Skin epidermis (tissue), 12 donors: ENCODE data around the gene VSIG10.
"Not testable (repeated sequence)": the region's sequence is repeated elsewhere in the genome, so short reads cannot be mapped to it uniquely, and the experiment has no call there.

Experiments
- H3K27ac ChIP-seq, 21 experiments: fragments of 200-600 bp; sonication (generic) in 11 of 21; one replicate each; pipeline ENCODE4 v1.5.0; 2020; ENCODE audit warnings: mild to moderate bottlenecking in 3 of 21, inconsistent platforms in 2 of 21, moderate library complexity in 2 of 21
- H3K4me3 ChIP-seq, 7 experiments: fragments of 200-600 bp; sonication (generic) in 2 of 7; one replicate each; pipeline ENCODE4 v1.5.0; 2020; ENCODE audit warnings: inconsistent platforms in 2 of 7, mild to moderate bottlenecking in 2 of 7, moderate library complexity in 1 of 7

The VSIG10 gene

DNA sequence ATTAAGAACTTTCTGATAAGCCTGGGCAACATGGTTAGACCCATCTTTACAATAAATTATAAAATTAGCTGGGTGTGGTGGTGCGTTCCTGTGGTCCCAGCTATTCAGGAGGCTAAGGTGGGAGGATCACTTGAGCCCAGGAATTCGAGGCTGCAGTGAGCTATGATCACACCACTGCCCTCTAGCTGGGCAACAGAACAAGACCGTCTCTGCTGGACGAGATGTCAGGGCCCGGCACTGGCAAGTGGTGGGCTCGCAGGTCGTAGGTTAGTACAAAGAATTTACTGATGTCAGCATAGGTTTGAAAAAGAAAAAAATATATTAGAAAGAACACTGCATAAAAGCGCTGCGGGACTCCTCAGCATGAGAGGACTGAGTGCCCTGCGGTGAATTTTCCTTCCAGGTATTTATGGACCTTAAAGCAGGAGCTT lies 15.7 kb upstream of the VSIG10 start:
- Histone ChIP-seq H3K27ac (no peak overlapping the region), H3K4me3 (no peak overlapping the region)

DNA sequence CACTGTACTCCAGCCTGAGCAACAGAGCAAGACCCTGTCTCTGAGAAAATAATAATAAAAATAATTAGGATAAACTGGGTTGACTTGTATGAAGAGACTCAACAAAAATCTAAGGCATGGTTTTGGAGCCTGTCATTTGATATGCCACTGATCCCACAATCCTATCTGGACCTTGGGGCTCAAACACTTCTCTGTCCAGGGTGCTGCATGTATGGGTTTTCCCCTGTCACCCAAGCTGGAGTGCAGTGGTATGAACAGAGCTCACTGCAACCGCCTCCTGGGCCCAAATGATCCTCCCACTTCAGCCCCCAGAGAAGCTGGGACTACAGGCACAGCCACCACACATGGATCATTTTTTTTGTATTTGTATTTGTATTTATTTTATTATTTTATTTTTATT lies 5.3 kb upstream of the VSIG10 start:
- no peak overlapping the region for H3K4me3 ChIP-seq
- no peak overlapping the region for H3K27ac ChIP-seq

DNA sequence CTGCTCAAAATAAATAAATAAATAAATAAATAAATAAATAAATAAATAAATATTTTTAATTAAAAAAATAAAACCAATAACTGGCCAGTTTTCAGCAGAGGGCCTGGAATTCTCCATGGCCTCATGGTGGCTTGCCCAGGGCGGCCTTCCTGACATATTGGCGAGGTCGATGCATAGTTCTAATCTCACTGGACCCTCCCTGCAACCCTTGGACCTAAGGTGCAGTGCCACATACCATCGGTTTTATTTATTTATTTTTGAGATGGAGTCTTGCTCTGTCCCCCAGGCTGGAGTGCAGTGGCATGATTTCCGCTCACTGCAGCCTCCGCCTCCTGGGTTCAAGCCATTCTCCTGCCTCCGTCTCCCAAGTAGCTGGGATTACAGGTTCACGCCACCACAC lies 3.9 kb upstream of the VSIG10 start:
- H3K4me3 ChIP-seq = no peak overlapping the region
- no peak overlapping the region for H3K27ac ChIP-seq

DNA sequence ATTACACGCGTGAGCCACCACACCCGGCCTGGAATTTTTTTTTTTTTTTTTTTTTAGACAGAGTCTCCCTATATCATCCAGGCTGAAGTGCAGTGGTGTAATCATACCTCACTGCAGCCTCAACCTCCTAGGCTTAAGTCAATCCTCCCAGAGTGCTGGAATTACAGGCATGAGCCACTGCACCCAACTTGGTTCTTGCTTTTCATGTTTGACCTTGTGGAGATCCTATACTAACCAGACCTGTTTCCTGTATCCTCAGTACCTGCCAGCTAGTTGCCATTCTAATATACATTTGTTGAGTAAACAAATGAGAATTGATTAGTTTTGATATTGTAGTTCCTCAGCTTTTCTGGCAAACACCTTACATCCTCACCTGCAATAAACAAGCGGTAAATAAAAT lies 3.2 kb upstream of the VSIG10 start:
- Histone ChIP-seq H3K4me3 (no peak overlapping the region), H3K27ac (no peak overlapping the region)

DNA sequence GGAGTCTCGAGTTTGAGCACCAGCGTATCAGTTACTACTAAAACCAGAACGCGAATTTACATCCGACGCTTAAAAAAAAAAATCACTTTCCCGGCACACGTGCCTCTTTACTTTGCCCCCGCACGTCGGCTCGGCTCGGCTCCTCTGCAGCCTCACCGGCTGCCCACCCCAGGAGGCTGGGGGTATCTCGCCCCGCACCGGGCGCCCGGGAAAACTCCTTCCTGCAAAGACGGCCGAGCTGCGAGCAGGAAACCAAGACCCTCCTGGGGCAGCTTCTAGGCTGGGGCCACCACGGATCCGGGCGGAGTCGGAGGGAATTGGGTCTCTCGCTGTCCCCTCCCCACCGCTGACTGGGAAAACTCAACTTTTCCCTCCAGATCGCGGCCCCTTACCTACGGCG lies 610 bp downstream of the VSIG10 start:
- H3K27ac ChIP-seq = peak overlapping the region; percentile 4 to 85 (median 64)
- H3K4me3 ChIP-seq = peak overlapping the region; percentile 67 to 85 (median 72)

DNA sequence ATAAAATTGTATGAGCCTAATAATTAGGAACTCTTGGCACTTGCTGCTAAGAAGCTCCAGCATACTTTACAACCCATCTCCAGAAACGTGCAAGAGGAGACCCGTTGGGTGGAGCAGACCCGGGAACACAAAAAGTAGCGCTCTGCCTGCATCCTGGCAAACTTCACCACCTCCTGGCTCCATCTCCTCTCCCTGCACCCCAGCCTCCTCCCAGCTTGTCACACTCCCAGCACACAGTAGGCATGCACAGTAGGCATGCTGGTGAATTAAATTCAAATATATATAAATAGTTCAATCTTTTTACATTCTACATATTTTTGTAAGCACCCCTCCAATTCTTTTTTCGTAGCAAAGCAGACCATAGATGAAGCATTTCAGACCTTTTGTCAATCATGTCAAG lies 1.2 kb downstream of the VSIG10 start:
- Histone ChIP-seq H3K27ac (peak overlapping the region in 1 of 21 experiments; percentile 75), H3K4me3 (peak overlapping the region in 5 of 7 experiments; percentile 70 to 85 (median 72))

DNA sequence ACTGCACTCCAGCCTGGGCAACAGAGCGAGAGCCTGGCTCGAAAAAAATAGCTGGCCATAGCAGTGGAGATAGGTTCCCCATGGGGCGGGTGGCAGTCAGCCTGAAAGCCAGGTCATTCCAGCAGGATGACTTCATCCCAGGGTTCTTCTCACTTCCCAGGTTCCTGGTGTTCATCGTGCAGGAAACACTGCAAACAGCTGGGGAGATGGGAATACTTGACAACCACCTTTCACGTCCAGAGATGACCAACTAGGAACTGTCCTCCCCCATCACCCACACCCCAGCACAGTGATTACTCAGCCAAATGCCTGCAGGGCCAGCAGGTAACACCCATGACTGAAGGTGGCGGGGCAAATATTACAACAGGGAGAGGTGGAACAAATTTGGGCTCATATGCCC lies 1.7 kb downstream of the VSIG10 start:
- Histone ChIP-seq H3K4me3 (no peak overlapping the region), H3K27ac (no peak overlapping the region)

DNA sequence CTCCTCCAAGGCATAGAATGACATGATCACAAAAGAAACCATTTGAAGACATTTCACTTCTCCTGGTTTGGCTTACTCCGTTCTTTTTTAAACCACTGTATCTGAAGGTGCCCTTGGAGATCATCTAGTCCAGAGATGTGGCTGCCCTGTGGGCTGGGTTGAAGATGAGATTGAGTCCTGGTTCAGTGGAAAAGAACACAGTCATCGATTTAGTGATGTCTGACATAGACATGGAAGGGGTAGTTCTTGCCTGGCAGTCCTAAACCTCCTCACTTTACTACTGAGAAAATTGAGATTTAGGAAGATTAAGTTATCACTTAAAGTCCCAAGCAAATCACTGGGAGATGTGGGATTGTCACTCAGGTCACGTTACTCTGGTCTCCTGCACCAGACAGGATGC lies 2.8 kb downstream of the VSIG10 start:
- H3K4me3 ChIP-seq = no peak overlapping the region
- no peak overlapping the region for H3K27ac ChIP-seq

DNA sequence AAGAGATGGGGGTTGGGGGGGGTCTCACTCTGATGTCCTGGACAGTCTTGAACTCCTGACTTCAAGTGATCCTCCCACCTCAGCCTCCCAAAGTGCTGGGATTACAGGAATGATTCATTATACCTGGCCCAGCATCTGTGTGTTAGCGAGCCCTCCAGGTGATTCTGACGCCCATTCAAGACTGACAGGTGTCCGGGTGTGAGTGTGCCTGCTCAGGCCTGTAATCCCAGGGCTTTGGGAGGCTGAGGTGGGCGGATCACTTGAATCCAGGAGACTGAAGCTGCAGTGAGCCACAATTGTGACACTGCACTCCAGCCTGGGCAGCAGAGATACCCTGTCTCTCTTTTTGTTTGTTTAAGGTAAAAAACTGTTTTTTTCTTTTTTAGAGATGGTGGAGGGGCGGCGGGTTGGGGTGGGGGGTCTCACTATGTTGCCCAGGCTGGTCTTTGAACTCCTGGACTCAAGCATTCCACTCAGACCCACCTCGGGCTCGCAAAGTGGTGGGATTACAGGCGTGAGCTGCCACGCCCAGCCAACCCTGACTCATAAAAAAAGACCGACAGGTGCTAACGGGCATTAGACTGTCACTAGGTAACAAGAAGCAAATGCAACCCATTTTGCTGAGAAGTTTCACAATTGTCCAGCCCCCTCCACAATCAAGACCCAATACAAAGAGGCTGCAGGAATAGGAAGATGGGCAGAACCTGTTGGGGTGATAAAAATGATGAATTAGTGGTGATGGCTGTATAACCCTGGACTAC lies 4.7 kb downstream of the VSIG10 start:
- no peak overlapping the region for H3K4me3 ChIP-seq
- H3K27ac ChIP-seq = no peak overlapping the region

DNA sequence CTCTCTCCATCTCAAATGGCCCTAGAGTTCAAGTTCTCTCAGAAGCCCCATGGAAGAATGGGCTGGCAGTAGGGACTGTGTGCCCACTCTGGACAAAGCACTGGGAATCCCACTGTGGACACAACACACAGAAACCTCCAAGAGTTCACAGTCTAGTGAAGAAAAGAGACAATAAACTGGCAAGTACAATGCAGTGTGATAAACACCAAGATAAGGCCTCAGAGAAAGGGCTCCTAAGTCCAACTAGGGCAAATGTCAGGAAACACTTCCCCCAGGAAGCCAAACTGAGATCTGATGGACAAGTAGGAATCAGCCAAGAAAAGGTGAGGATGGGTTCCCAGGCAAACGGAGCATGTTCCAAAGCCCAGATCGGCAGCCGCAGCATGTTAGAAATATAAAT lies 5.4 kb downstream of the VSIG10 start:
- Histone ChIP-seq H3K27ac (no peak overlapping the region), H3K4me3 (no peak overlapping the region)

DNA sequence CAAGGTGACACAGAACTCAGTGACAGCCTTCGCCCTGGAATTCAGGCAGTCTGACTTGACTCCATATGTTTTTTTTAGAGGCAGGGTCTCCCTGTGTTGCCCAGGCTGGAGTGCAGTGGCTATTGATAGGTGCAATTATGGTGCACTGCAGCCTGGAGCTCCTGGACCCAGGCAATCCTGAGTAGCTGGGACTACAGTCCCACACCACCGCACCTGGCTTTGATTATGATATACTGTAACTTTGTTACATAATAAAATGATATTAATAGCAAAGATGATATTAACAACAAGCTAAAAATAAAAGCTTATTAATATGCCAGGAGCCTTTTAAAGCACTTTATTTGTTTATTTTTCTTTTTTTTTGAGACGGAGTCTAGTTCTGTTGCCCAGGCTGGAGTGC lies 9.8 kb downstream of the VSIG10 start:
- H3K27ac ChIP-seq = no peak overlapping the region
- no peak overlapping the region for H3K4me3 ChIP-seq

DNA sequence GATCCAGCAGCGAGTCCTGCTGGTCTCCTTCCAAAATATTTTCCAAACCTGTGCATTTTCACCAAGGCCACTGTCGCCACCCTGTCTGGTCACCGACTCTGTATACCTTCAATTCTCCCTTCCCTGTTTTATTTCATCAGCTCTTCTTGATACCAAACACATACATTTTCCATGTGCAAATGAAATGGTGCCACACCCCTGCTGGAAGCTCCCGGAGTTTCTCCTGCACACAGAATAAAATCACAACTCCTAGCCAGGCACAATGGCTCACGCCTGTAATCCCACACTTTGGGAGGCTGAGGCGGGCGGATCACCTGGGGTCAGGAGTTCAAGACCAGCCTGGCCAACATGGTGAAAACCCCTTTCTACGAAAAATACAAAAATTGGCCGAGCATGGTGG lies 14.0 kb downstream of the VSIG10 start:
- Histone ChIP-seq H3K27ac (no peak overlapping the region), H3K4me3 (no peak overlapping the region)

DNA sequence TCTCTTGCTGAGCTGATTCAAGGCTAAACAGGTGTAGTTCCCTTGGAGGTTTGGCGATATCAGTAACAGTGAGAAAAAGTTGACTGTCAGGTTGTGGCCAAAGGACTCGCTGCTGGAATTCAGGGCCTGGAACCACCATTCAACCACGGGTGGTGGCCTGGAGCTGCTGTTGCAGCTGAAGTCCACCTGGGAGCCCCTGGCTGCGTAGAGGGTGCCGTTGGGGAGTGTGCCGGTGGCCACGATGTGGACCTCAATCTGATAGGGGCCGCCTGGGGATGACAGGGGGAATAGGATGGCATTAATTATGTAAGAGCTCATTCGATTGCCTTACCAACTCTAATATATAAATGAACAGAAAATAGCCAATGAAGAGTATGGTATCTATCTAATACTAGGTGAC lies 21.6 kb downstream of the VSIG10 start:
- Histone ChIP-seq H3K4me3 (no peak overlapping the region), H3K27ac (no peak overlapping the region)

DNA sequence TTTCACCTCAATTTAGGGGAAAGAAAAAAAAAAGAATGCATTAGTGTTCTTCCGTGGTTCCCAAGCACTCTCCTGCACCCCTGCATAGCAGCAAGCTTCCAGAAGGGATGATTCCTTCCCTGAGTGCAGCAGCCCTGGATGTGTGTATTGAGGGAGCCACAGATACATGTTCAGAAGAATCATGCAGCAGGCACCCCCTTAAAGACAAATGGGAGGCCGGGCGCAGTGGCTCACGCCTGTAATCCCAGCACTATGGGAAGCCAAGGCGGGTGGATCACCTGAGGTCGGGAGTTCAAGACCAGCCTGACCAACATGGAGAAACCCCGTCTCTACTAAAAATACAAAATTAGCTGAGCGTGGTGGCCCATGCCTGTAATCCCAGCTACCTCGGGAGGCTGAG lies 22.3 kb downstream of the VSIG10 start:
- not testable (repeated sequence) for H3K27ac ChIP-seq, H3K4me3 ChIP-seq

DNA sequence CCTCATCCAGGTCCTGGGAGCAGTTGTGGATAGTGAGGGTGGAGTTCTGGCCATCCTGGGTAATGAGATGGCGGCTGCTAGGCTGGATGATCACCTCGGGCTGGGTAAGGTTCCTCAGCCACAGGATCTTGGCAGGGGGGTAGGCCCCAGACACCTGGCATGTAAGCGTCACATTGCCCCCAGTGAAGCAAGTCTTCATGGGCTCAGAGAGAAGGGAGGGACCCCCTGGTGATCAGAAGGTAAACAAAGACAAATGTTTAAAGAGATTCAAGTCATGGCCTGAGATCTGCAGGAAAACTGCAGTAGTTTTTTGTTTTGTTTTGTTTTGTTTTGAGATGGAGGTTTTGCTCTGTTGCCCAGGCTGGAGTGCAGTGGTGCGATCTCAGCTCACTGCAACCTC lies 30.0 kb downstream of the VSIG10 start:
- Histone ChIP-seq H3K27ac (no peak overlapping the region), H3K4me3 (no peak overlapping the region)

DNA sequence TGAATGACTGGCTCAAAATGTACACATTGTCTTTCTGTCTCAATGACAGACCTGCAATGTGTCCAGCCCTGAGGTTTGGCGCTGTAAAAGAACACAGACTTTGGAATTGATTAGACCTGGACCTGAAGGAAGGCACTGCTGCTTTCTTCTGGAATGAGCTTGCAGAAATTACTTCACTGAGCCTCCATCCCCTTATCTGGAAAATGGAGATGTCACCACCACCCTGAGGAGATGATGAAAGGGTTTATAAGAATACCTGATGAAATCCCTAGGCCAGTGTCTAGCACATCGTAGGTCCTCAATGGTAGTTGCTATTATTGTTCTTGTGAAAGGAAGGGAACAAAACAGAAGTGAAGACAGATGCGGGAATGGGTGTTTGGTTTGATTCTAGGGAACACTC lies 33.2 kb downstream of the VSIG10 start:
- no peak overlapping the region for H3K27ac ChIP-seq

DNA sequence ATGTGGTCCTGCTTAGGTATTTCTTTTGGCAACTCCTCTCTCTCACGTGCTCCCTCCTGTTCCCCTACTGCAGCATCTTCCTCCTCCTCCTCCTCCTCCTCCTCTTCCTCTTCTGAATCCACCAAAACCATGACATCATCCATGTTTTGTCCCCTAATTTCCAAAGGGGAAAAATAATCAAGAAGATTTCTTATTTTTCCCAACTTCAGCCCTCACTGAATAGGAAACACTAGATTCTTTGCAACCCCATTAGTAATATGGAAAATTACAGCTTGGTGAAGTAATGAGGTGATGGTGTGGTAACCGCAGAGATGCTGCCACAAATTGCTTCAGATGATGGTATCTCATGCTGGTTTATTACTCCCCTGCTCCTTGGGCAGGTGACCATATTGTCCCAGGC lies 35.4 kb downstream of the VSIG10 start:
- Histone ChIP-seq H3K4me3 (no peak overlapping the region), H3K27ac (no peak overlapping the region)

More for the DNA sequence above, 33.2 kb downstream of the VSIG10 start:
- no peak overlapping the region for H3K4me3 ChIP-seq

DNA sequence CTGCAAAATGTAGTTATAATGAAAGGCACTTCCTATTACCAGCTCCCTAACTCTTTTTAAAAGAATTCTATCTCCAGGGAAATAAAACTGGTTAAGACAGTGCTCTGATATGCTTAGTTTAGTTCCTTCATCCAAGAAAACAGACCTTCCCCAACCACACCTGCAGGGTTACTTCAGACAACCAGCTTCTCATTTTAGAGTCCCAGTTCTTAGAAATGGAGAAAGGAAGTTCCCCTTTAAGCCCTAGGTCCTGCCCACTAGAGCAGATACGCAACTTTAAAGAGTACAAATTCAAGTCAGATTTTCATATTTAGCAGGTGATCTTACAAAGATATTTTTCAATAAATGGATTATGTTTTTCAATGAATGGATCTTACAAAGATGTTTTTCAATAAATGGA lies 38.4 kb downstream of the VSIG10 start:
- Histone ChIP-seq H3K4me3 (no peak overlapping the region), H3K27ac (peak overlapping the region in 1 of 21 experiments; percentile 15)

DNA sequence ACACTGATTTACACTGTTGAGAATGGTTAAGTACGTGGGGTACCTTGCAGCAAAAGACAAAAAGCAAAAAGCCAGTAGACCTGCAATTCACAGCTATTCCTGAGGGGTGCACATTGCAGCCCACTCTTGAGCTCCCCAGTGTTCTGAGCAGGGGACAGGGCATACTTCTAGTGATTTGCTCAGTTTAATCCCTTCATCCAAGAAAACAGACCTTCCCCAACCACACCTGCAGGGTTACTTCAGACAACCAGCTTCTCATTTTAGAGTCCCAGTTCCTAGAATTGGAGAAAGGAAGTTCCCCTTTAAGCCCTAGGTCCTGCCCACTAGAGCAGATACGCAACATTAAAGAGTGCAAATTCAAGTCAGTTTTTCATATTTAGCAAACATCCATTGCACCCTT lies 39.2 kb downstream of the VSIG10 start:
- Histone ChIP-seq H3K4me3 (no peak overlapping the region), H3K27ac (peak overlapping the region in 2 of 21 experiments; percentile 8 to 22)

DNA sequence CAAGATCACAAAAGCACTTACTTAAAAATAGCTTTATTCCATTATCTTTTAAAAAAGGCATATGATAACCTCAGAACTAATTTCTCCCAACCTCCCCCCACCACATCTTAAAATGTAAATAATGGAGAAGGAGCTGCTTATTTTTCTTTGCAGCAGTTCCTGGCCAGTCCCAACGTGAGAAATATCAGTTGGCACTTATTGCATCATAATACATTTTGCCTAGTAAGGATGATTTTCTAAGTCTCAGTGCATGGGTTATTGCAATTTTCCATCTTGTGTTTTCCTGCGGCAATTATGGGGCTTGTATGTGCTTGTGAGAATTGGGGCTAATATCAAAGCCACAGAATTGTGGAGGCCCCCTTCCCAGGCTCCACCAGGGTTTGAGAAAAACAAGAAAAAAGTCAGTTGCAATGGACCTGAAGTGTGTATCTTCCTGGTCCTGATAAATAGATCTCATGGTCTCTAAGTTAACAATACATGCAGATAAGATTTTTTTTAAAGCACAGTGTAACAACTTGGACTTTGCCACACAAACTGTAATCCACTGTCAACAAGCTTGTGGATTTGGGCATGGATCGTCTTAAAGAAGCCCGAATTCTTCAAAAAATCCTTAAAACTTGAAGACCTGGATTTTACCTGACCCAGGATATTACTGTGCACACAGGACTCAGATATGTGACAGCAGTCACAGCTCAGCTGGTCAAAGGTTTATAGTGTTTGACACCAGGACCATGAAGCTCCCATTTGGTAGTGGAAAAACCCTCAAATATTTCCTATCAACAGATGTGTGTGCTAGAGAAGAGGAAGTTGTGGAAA lies 40.0 kb downstream of the VSIG10 start:
- Histone ChIP-seq H3K27ac (peak overlapping the region in 1 of 21 experiments; percentile 8), H3K4me3 (no peak overlapping the region)
